Measurements from ENCODE around the gene CNTLN.
"Not testable (repeated sequence)": the region's sequence is repeated elsewhere in the genome, so short reads cannot be mapped to it uniquely, and the experiment has no call there.

CNTLN gene

GRCh38 chr9:17422994-17423680, 288.3 kb downstream of the CNTLN start:
- DNase-seq (ENCODE audit: low spot score) = no peak

GRCh38 chr9:17423681-17424011, 288.8 kb downstream of the CNTLN start:
- no peak for DNase-seq (ENCODE audit: low spot score)

GRCh38 chr9:17425384-17425783, 290.5 kb downstream of the CNTLN start:
- no peak for DNase-seq (ENCODE audit: low spot score)

- DNase-seq (ENCODE audit: low spot score) = no peak
Observed at GRCh38 chr9:17433526-17433925, 298.7 kb downstream of the CNTLN start.

GRCh38 chr9:17436854-17437253, 302.0 kb downstream of the CNTLN start:
- DNase-seq (ENCODE audit: low spot score) = no peak

- DNase-seq (ENCODE audit: low spot score) = no peak
Observed at GRCh38 chr9:17437813-17438212, 303.0 kb downstream of the CNTLN start.

GRCh38 chr9:17445126-17445525, 310.3 kb downstream of the CNTLN start:
- not testable (repeated sequence) for DNase-seq (ENCODE audit: low spot score)

- no peak for DNase-seq (ENCODE audit: low spot score)
Observed at GRCh38 chr9:17453751-17454150, 318.9 kb downstream of the CNTLN start.

GRCh38 chr9:17462869-17463464, 328.1 kb downstream of the CNTLN start:
- peak; percentile 53 for DNase-seq (ENCODE audit: low spot score)

- DNase-seq (ENCODE audit: low spot score) = no peak
Observed at GRCh38 chr9:17470036-17470813, 335.4 kb downstream of the CNTLN start.

- no peak for DNase-seq (ENCODE audit: low spot score)
Observed at GRCh38 chr9:17472126-17472525, 337.3 kb downstream of the CNTLN start.

- DNase-seq (ENCODE audit: low spot score) = no peak
Observed at GRCh38 chr9:17476401-17476800, 341.6 kb downstream of the CNTLN start.

- DNase-seq (ENCODE audit: low spot score) = no peak
Observed at GRCh38 chr9:17477816-17478215, 343.0 kb downstream of the CNTLN start.

- no peak for DNase-seq (ENCODE audit: low spot score)
Observed at GRCh38 chr9:17480966-17481365, 346.1 kb downstream of the CNTLN start.

- no peak for DNase-seq (ENCODE audit: low spot score)
Observed at GRCh38 chr9:17481565-17481964, 346.7 kb downstream of the CNTLN start.

GRCh38 chr9:17484906-17485305, 350.1 kb downstream of the CNTLN start:
- DNase-seq (ENCODE audit: low spot score) = no peak

GRCh38 chr9:17486396-17486795, 351.6 kb downstream of the CNTLN start:
- no peak for DNase-seq (ENCODE audit: low spot score)

- DNase-seq (ENCODE audit: low spot score) = no peak
Observed at GRCh38 chr9:17487467-17487866, 352.6 kb downstream of the CNTLN start.

- DNase-seq (ENCODE audit: low spot score) = no peak
Observed at GRCh38 chr9:17488662-17489061, 353.8 kb downstream of the CNTLN start.

GRCh38 chr9:17490110-17490509, 355.3 kb downstream of the CNTLN start:
- no peak for DNase-seq (ENCODE audit: low spot score)

- no peak for DNase-seq (ENCODE audit: low spot score)
Observed at GRCh38 chr9:17491780-17492179, 356.9 kb downstream of the CNTLN start.

GRCh38 chr9:17503196-17503595, 368.4 kb downstream of the CNTLN start:
- DNase-seq (ENCODE audit: low spot score) = no peak

GRCh38 chr9:17509151-17509550, 374.3 kb downstream of the CNTLN start:
- no peak for DNase-seq (ENCODE audit: low spot score)
